Colon (tissue), 2 donors: ENCODE data around the gene C10orf67.
A peak's percentile ranks its signal among the peaks of the same experiment; 100 is the strongest.
"Not testable (repeated sequence)": the region's sequence is repeated elsewhere in the genome, so short reads cannot be mapped to it uniquely, and the experiment has no call there.

Experiments
- FAIRE-seq: peaks from 2 replicates; lab custom pipeline; 2012; peaks lifted over from hg19 to GRCh38; lab: Jason Lieb, UNC
- donor health status: control.
- donor health status: control.

C10orf67 gene

GRCh38 chr10:23322082-23322481, 22.5 kb downstream of the C10orf67 start:
- no peak for FAIRE-seq

GRCh38 chr10:23319835-23320234, 24.8 kb downstream of the C10orf67 start:
- no peak for FAIRE-seq

- no peak for FAIRE-seq
Observed at GRCh38 chr10:23318359-23318758, 26.2 kb downstream of the C10orf67 start.

GRCh38 chr10:23317416-23317815, 27.2 kb downstream of the C10orf67 start:
- no peak for FAIRE-seq

GRCh38 chr10:23316406-23316805, 28.2 kb downstream of the C10orf67 start:
- FAIRE-seq: no peak

GRCh38 chr10:23315966-23316365, 28.6 kb downstream of the C10orf67 start:
- no peak for FAIRE-seq

GRCh38 chr10:23314835-23315239, 29.8 kb downstream of the C10orf67 start:
- FAIRE-seq: peak; percentile 94

GRCh38 chr10:23311034-23311433, 33.6 kb downstream of the C10orf67 start:
- FAIRE-seq: no peak

- FAIRE-seq: no peak
Observed at GRCh38 chr10:23310404-23310803, 34.2 kb downstream of the C10orf67 start.

- FAIRE-seq: not testable (repeated sequence)
Observed at GRCh38 chr10:23299961-23300360, 44.6 kb downstream of the C10orf67 start.

- FAIRE-seq: no peak
Observed at GRCh38 chr10:23294638-23295247, 49.9 kb downstream of the C10orf67 start.

- no peak for FAIRE-seq
Observed at GRCh38 chr10:23293973-23294590, 50.5 kb downstream of the C10orf67 start.

GRCh38 chr10:23293145-23293724, 51.4 kb downstream of the C10orf67 start:
- FAIRE-seq: no peak

GRCh38 chr10:23291551-23292334, 52.9 kb downstream of the C10orf67 start:
- FAIRE-seq: no peak

- no peak for FAIRE-seq
Observed at GRCh38 chr10:23284674-23285335, 59.8 kb downstream of the C10orf67 start.

GRCh38 chr10:23284155-23284554, 60.4 kb downstream of the C10orf67 start:
- FAIRE-seq: no peak

GRCh38 chr10:23283680-23284079, 60.9 kb downstream of the C10orf67 start:
- no peak for FAIRE-seq

- FAIRE-seq: no peak
Observed at GRCh38 chr10:23281044-23281433, 63.6 kb downstream of the C10orf67 start.

GRCh38 chr10:23280419-23281043, 64.1 kb downstream of the C10orf67 start:
- no peak for FAIRE-seq

GRCh38 chr10:23275355-23275754, 69.2 kb downstream of the C10orf67 start:
- no peak for FAIRE-seq

- not testable (repeated sequence) for FAIRE-seq
Observed at GRCh38 chr10:23274179-23274578, 70.4 kb downstream of the C10orf67 start.

GRCh38 chr10:23270531-23270930, 74.1 kb downstream of the C10orf67 start:
- no peak for FAIRE-seq
